Fibroblast of mammary gland (primary cell): ENCODE results near the gene NR1D1.

Experiments
- DNase-seq: peaks from one replicate; pipeline ENCODE4 v3.0.0-alpha.2; 2010; ENCODE audit warnings: low read depth
- H3K4me3 ChIP-seq: 2 replicates; pipeline ENCODE4 v1.5.1; 2011; ENCODE audit warnings: low read depth, mild to moderate bottlenecking, low read length, moderate library complexity; ENCODE audit not compliant: control insufficient read depth
- TF ChIP-seq, protein P1 (sequence below): conservative IDR thresholded peaks from 2 replicates; pipeline ENCODE4 v1.5.1; 2011; ENCODE audit warnings: low read depth, low read length, inconsistent platforms; ENCODE audit not compliant: control insufficient read depth, insufficient read depth

The NR1D1 gene

DNA sequence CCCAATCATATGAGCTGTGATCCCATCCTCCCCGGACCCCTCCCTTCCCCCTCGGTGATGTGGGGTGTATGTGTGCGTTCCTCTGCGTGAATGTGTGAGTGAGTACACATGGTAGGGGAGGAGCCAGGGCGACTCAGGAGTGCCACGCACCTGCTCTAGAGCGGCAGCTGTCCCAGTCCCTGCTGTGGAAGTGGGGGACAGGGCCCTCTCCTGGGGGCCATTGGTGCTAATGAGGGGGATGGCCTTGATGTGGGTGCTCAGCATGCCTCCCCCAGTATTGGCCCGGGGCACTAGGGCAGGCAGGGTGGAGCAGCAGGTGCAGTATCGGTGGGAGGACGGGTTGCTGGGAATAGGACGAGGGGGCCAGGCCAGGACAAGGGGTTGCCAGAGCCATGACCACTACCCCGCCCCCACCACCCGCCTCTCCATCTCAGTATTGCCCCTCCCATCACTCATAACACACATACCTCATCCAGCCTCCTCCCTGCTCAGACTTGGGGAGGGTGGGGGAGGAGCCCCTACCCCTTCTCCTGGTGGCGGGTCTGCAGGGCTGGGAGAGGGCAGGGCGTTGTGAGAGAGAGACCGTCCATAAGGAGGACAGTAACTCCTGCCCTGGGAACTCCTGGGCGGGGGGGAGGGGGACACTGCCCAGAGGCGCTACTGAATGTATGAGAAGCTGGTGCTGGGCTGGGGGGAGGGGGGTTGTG is 8.5 kb downstream of the NR1D1 start:
- no peak overlapping the region for H3K4me3 ChIP-seq
- TF ChIP-seq, protein P1, sequence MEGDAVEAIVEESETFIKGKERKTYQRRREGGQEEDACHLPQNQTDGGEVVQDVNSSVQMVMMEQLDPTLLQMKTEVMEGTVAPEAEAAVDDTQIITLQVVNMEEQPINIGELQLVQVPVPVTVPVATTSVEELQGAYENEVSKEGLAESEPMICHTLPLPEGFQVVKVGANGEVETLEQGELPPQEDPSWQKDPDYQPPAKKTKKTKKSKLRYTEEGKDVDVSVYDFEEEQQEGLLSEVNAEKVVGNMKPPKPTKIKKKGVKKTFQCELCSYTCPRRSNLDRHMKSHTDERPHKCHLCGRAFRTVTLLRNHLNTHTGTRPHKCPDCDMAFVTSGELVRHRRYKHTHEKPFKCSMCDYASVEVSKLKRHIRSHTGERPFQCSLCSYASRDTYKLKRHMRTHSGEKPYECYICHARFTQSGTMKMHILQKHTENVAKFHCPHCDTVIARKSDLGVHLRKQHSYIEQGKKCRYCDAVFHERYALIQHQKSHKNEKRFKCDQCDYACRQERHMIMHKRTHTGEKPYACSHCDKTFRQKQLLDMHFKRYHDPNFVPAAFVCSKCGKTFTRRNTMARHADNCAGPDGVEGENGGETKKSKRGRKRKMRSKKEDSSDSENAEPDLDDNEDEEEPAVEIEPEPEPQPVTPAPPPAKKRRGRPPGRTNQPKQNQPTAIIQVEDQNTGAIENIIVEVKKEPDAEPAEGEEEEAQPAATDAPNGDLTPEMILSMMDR, result no peak
- DNase-seq, result no peak

DNA sequence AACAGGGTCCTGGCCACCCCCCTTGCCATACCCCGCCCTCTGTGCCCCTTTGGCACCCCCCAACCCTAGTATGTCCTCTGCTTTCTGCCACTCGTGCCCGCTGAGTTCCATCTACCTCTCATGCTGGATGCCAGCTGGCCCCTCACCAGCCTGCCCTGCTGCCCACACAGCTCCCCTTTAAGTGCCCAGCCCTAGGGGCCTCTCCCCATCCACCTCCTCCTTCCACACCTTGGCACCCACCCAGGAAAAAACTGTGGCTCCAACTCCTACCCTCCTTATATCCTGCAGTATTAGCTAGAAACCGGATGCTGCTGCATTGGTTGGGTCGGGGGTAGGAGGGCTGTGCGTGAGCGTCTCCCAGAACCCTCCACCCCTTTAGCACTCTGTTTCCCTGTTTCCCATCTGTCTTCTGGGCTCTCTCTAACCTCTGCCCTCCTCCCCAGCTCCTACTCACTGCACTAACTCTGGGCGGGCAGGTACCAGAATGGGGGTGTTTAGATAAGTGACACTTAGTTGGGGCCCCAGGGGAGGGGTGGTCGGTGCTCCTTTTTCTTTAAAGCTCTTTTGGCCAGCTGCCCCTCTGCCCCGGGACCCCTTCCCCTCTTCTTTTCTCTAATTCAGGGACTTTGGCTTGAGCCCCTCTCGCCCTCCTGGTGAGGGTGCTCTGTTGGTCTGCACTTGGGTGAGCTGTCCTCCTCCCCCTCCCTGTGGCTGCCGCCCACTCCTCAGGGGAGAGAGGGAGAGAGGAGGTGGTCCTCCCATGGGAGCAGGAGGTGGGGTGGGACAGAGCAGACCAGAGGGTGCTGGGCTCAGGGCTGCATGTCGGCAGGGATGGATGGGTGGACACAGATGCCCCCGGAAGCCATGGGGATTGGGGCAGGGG is 9.9 kb downstream of the NR1D1 start:
- TF ChIP-seq, protein P1, result no peak
- no peak overlapping the region for H3K4me3 ChIP-seq
- no peak for DNase-seq

DNA sequence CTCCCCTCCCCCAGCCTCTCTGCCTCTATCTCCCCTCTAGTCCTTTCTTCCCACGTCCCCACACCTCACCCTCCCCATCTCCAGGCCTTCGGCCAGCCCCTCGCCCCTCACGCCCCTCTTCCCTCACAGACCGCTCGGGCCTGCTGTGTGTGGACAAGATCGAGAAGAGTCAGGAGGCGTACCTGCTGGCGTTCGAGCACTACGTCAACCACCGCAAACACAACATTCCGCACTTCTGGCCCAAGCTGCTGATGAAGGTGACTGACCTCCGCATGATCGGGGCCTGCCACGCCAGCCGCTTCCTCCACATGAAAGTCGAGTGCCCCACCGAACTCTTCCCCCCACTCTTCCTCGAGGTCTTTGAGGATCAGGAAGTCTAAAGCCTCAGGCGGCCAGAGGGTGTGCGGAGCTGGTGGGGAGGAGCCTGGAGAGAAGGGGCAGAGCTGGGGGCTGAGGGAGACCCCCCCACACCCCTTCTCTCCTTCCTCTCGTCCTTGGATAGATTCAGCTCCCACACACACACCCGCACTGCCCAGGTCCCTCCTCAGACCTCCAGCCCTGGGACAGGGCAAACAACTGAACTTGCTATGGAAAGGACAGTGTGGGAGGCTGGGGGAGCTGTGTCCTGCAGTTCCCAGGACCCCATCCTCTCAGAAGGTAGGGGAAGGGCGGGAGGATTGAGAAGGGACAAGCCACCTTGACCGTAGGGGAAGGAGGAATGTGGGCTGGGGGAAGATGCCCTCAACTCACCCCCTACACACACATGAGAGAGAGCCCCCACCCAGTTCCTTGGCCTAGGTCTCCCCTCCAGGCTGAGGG is 11.1 kb downstream of the NR1D1 start:
- TF ChIP-seq, protein P1, result no peak
- no peak overlapping the region for H3K4me3 ChIP-seq
- DNase-seq, result no peak

DNA sequence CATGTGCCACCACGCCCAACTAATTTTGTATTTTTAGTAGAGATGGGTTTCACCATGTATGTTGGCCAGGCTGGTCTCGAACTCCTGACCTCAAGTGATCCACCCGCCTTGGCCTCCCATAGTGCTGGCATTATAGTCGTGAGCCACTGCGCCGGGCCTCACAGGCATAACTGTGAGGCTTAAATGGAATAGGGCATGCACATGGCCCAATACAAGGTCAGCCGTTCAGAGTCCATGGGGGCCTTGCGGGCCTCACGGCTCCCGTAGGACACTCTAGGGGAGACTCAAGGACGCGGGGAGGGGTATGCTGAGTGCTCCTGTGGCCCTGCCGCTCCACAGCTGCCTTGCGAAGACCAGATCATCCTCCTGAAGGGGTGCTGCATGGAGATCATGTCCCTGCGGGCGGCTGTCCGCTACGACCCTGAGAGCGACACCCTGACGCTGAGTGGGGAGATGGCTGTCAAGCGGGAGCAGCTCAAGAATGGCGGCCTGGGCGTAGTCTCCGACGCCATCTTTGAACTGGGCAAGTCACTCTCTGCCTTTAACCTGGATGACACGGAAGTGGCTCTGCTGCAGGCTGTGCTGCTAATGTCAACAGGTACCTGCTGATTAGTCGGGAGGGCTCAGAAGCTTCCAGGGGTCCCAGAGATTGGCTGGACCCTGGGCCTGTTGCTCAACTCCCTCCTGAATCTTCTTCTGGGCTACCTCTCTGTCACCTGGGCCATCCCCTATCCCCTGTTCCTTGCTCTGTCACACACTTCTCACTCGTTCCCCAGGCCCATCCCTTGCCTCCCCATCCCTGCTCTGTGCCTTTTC is 12.3 kb downstream of the NR1D1 start:
- TF ChIP-seq, protein P1, result no peak
- H3K4me3 ChIP-seq, result no peak overlapping the region
- DNase-seq, result no peak

DNA sequence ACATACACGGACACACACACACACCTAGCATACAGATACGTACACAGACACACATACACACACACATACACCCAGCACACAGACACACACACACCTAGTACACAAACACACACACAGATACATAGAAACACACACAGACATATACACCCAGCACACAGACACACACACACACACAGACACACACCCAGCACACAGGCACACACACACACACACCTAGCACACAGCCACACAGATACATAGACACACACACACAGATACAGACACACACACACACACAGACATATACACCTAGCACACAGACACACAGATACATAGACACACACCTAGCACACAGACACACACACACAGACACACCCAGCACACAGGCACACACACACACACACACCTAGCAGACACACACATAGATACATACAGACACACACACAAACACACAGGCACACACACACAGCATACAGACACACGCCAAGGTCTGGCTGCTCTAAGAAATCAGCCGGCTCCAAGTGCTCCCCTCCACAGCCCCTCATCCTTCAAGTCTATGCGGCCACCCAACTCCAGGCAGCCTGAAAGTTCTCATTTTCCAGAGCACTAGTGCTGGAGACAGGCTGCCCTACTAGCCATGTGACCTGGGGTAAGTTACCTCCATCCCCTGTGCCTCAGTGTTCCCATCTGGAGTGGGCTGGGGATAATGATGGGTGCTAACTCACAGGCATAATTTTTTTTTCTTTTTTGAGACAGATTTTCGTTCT is 13.2 kb downstream of the NR1D1 start:
- H3K4me3 ChIP-seq, result no peak overlapping the region
- no peak for DNase-seq
- TF ChIP-seq, protein P1, result no peak
